ENCODE data around the gene BICRAL.
A peak's percentile ranks its signal among the peaks of the same experiment; 100 is the strongest.
"Not testable (repeated sequence)": the region's sequence is repeated elsewhere in the genome, so short reads cannot be mapped to it uniquely, and the experiment has no call there.

Gene BICRAL

DNA sequence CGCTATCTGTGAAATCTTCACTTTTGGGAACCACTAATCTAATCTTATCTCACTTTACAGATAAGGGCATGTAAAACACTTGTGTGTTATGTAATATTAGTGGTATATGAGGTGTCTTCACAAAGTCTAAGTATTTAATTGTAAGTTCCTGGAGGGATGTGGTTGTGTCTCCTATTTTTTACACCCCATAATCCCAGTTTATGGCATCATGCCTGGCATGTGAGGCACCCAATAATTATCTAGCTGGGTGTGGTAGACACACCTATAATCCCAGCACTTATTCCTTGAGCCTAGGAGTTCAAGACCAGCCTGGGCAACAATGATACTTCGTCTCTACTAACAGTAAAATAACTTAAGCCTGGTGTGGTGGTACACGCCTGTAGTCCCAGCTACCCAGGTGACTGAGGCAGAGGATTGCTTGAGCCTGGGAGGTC lies 19.4 kb upstream of the BICRAL start:
- no peak for DNase-seq (ENCODE audit: low read depth, low spot score)

DNA sequence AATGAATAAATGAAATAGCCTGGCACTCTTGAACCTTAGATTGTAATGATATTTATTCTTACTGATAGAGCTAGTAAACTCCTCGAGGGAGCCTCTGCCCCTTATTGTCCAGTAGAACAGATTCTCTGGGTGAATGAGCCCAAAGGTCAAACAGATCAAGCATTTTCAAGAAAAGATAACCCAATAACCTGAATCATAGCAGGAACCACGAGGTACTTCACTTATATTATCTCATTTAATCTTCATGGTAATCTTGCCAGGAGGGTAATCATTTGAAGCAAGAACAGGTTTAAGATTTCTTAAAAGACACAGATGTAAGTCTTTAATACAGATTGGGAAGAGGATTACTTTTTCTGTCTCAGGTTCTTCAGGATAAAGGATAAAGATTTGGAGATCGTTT lies 18.9 kb upstream of the BICRAL start:
- DNase-seq (ENCODE audit: low read depth, low spot score): no peak

DNA sequence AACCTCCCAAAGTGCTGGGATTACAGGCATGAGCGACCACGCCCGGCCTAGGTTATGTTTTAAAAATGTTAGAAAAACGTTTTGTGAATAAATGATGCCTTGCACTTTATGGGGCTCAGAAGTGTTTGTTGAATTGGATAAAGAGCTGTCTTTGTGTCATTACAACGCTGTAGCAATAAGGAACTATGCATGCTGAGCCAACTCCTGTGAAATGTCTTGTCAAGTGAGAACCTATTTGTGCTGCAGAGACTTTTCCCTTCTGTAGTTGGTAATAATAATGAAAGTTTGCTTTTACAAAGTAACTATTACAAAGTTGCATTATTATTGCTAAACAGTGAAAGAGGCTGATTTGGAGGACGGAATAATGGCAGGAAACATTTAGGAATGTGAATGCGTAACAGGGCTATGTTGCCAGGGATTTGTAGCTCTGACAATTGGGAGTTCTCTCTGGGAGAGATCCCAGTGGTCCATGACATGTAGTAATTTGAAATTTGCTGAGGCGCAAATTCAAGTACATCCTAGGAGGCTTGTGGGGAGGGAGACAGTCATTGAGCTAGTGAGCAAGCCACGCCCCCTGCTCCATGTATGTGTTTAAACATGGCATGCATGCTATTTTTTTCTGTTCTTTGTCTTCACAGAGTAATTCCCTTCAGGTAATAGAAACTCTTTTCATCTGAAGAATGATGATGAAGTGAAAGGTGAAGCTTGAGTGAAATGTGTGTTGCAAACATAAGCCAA lies 16.8 kb upstream of the BICRAL start:
- DNase-seq (ENCODE audit: low read depth, low spot score): no peak

DNA sequence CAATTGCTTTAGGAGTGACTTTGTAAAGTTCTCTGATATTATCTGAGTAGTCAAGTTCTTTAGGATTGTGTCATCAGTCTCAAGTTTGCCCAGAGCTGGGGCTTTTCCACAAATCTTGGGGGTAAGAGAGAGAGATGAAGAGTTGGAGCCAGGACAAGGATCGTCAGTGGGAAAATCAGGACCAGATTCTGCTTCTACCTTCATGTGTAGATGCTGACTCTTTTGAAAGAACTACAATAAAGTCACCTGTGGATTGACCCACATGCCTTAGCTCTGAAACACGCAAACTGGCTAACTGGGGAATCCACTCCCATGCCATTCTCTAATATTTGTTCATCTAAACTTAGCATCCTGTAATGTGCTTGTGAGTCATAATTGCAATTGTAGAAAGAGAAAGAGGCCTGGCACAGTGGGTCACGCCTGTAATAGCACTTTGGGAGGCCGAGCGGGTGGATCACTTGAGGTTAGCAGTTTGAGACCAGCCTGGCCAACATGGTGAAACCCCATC lies 15.6 kb upstream of the BICRAL start:
- DNase-seq (ENCODE audit: low read depth, low spot score): no peak

DNA sequence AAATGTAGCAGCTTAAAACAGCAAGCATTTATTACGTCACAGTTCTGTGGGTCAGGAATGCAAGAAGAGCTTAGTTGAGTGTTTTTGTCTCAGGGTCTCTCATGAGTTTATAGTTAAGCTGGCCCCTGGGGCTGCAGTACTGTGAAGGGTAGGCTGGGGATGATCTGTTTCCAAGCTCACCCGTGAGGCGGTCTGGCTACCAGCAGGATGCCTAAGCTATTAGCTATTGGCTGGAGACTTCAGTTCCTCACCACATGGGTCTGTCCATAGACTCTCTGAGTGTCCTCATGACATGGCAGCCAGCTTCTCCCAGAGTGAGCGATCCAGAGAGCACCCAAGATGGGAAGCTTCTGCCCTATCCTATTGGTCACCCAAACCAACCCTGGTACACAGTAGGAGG lies 12.8 kb upstream of the BICRAL start:
- no peak for DNase-seq (ENCODE audit: low read depth, low spot score)

DNA sequence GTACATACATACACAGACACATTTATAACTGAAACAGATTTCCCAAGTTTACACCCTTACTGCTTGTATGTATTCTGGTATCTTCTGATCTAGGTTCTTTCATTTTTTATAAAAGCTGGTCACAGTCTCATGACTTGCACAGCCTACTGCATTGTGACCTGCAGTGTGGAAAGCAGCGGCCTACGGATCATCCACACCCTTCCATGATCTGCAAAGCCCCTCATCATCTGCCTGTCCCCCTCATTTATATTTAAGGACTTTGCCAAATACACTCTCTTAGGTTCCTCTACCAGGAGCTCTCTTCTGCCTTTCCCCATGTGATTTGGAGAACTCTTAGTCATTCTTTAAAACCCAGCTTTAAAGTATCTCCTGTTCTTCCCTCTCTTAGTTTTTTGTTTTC lies 12.0 kb upstream of the BICRAL start:
- no peak for DNase-seq (ENCODE audit: low read depth, low spot score)

DNA sequence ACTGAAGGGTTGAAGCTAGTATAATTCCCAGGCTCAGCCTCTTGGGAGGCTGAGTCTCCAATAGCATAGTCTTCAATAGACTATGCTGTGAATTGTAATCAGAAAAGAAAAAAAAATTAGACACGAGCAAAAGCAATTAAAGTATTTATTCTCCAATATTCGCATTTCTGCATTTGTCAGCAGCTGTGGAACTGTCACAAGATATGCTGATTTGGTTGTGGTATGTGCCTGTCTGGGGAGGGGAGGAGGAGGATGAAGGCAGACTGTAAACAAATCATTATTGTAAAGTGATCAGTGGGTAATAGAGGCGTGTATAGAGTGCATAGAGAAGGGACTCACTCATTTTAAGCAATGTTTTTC lies 10.1 kb upstream of the BICRAL start:
- DNase-seq (ENCODE audit: low read depth, low spot score): peak; percentile 14

DNA sequence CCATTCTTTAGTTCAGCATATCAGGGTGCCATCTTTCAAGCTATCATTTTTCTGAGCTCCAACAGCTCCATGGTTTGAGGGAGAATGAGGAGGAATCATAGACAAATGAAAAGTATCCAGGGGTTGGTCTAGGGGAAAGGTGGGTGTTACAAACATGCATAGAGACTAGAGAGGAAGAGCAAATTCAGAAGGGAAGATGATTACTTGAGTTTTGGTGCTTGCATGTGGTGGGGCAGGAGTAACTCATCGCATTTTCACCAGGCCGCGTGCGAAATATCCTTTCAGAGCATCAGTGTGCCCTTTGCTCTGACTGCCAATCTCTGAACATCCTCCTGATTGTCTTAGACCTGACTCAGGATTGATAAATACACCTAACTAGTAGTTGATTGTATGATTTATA lies 7.7 kb upstream of the BICRAL start:
- DNase-seq (ENCODE audit: low read depth, low spot score): no peak

DNA sequence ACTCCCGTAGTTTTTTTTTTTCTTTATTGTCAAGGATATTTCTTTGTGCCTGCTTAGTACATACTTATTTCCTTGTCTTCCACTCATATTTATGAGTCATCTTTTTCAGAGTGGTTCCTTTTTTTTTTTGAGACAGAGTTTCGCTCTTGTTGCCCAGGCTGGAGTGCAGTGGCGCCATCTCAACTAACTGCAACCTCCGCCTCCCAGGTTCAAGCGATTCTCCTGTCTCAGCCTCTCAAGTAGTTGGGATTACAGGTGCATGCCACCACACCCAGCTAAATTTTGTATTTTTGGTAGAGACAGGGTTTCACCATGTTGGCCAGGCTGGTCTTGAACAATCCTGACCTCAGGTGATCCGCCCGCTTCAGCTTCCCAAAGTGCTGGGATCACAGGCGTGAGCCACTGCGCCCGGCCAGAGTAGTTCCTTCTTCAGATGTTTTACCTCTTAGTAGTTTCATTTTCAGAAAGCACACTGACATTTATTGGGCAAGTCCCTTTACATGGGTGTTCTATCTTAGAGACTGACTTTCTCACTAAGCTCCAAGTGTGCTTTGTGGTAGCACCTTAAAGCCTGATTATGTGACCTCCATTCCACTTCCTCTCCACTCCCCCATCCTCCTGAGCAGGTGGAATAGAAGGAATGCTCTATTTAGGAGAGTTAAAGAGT lies 6.9 kb upstream of the BICRAL start:
- DNase-seq (ENCODE audit: low read depth, low spot score): not testable (repeated sequence)

DNA sequence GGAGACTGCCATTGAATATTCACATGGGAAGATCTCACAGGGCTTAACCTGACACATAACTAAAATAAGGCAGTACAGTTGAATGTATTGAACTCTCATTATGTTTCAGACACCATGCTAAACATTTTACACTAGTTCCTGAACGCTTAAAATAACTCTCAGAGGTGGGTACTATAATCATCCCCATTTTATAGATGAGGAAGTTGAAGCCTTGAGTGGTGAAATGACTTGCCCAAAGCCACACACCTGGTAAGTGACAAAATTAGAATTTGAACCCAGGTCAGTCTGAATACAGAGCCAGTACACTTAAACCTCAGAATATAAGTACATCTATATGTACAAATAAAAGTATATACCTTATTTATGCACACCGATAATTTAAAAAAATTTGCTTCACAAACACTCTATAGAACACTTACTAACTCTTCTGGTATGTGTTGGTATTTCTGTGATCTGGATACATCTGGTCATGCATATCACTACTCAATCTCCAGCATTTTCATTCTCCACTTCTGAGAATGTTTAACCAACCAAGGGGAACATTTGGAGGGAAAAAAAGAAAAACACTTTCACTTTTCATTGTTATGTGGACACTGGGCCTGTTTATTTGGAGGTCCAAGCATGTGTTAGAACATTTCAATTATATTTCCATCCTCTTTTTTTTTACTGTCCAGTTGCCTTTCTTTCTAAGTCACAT lies 4.6 kb upstream of the BICRAL start:
- DNase-seq (ENCODE audit: low read depth, low spot score): no peak

DNA sequence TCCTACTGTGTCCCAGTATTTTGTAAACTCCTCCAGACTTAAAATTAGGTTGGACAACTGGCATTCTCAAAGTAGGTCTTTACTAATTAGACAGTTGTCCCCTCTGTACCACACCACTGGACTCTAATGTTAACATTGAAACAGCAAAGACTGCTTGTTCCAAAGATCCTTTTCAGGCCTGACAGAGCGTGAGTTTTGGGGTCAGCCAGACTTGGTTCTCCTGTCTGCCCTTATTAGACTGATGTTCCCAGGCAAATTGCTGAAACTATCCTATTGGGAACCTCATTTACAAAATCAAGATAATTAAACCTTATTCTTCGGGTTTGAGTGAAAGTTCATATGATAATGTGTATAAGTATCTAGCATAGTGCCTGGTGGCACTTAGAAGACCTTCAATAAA lies 3.7 kb upstream of the BICRAL start:
- DNase-seq (ENCODE audit: low read depth, low spot score): no peak

DNA sequence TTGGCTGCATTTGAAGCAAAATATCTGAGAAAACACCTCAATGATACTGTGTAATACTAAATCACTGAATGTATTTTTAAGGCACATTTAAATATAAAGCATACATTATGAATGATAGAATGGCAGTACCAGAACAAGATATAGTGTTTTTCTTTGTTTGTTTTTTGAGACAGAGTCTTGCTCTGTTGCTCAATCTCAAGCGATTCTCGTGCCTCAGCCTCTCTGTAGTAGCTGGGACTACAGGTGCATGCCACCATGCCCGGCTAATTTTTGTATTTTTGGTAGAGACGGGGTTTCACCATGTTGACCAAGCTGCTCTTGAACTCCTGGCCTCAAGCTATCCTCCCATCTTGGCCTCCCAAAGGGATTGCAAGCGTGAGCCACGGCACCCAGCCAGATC lies 2.3 kb upstream of the BICRAL start:
- DNase-seq (ENCODE audit: low read depth, low spot score): no peak

DNA sequence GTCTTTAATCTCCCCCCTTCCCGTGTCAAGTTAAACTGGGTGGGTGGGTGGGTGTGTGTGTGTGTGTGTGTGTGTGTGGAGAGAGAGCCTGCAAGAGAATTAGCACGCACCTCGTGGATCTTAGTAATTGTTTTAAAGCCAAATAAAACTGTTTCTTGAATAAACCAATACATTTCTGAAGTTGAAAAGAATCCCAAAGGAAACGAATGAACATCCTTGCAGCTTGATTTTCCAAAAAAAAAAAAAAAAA lies 381 bp upstream of the BICRAL start:
- no peak for DNase-seq (ENCODE audit: low read depth, low spot score)

DNA sequence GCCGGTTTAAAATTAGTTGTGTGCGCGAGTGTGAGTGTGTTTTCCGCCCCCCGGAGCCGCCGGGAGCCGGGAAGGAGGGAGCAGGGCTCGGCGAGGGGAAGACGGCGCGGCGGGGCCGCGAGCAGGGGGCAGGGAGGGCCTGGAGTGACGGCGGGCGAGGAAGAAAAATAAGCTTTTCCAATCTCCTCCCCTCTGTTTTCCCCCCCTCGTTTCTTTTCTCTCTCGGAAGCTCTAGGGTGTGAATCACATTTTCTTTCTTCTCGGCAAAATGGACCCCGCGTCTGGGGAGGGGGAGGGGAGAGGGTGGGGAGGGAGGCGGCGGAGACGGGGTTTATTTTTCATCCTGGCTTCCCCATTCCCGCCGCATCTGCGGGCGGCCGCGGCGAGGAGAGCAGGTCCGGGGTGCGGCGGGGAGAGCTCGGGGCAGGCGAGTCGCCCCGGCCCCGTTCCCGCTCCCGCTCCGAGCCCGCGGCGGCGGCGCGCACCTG lies 881 bp downstream of the BICRAL start:
- peak; percentile 53 for DNase-seq (ENCODE audit: low read depth, low spot score)

DNA sequence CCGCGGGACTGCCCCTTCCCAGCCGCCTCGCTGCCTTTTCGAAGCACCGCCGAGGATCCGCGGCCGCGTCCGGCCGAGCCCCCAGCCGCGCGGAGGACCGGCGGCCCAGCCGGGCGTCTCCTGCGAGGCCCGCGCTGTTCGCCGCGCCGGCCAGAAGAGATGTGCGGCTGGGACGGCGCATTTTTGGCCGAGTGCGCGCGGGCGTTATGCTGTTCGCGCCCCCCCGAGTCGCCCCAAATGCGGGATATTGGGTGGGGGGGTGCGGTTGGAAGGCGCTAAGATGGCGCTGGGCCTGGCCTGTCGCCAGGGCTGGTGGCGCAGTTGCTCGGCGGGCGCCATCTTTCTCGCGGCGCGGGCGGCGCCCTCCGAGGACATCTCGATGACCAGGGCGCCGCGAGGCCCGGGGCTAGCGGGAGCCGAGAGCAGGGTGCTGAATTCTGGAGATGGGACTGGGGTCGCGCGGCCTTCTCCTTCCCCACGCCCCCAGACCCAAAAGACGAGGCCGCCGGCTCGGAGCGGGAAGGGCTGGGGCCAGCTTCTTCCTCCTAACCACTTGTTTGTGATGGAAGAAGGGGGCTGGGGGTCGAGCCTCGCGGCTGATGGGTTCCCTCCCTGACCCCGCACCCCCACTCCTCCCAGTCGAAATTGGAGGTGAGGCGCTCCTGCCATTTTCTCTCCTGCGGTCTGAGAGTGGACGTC lies 1.5 kb downstream of the BICRAL start:
- peak; percentile 51 for DNase-seq (ENCODE audit: low read depth, low spot score)

DNA sequence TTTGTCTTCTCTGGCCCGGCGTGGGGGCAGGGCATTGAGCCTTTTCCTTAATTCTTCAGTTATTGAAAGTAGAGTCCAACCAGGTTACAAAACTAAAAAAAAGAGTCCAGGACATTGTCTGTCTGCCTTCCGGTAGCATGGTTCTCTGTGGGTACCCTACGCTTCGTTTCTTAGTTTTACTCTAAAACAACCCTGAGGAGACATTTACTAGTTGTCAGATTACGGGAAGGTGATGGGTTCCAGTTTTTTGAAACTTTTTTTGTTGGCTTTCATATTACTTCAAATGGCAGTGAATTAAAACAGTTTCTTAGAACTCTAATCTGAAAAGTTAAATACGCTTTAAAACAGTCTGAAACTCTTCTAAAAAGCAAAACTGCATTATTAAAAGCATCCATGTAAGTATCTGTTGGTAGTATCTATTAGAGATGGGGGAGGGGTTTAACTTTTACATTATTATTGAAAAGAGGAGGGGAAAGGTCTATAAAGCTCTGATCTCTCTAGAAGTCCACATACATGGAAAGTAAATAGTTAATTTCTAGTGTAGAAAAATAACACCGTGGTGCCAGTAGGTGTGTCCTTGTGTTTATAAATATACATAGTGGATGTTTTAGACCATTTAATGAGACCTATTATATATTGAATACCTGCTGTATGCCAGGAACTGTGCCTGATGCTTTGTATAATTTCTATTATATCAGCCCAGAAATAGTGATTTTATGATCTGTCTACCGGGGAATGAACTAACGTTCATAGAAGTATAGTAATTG lies 2.2 kb downstream of the BICRAL start:
- DNase-seq (ENCODE audit: low read depth, low spot score): no peak

DNA sequence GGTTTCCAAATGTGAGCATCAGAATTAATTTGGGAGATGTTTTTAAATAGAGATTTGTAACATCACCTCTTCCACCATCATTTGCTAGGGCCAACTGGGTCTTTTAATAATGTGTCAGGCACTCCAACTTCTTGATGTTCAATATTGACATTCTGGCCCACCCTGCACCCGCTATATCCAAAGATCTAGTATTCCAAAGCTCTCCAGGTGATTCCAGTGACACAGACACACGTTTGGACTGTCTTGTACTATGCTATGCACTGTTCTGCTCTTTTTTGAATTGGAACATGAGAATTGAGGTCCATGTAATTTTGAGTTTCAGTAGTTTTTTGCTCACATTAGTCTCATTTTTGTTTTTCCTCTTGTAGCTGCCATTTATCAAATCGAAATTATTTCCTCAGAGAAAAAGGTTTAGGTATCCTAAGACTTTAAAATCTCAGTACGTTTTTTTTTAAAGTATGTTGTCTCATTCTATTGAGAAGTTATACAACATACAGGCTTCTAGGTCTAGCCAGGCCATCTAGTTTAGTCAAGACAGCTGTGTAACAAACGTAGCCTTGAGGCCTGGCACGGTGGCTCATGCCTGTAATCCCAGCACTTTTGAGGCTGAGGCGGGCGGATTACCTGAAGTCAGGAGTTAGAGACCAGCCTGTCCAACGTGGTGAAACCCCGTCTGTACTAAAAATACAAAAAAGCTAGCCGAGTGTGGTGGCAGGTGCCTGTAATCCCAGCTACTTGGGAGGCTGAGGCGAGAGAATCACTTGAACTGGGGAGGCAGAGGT lies 3.1 kb downstream of the BICRAL start:
- no peak for DNase-seq (ENCODE audit: low read depth, low spot score)

DNA sequence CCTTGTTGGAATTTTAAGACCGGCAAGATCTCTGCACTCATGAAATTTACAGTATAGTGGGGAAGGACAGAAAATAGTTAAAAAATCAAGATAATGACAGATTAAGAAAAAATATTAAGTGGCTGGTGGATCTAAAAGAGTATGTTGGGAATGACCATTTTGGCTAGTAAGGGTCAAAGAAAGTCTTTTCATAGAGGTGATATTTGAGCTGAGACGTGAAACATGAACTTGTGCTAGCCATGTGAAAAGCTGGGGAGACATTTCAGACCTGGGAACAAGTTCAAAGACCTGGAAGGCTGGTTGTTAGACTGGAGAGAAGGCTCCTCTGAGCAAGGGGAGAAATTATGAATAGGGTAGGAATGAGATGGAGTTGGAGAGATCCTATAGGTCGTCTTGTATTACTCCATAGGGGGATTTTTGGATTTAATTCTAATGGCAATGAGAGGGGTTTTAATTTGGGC lies 4.7 kb downstream of the BICRAL start:
- DNase-seq (ENCODE audit: low read depth, low spot score): no peak

DNA sequence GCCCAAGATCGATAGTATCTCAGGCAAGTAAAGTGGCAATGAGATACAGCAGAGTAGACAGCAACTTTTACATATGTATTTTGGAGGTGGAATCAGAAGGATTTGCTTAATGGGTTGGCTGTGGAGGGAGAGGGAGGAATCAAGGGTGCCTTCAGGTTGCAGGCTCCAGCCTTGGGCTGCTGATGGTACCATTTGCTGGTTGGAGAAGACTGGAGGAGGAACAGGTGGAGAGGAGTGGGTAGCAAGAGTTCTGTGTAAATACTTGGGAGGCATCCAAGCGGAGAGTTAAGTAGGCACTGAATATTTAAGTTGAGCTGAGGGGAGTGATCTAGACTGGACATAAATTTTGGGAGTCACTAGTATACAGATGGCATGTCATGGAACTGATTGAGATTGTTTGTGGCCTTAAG lies 5.2 kb downstream of the BICRAL start:
- no peak for DNase-seq (ENCODE audit: low read depth, low spot score)

DNA sequence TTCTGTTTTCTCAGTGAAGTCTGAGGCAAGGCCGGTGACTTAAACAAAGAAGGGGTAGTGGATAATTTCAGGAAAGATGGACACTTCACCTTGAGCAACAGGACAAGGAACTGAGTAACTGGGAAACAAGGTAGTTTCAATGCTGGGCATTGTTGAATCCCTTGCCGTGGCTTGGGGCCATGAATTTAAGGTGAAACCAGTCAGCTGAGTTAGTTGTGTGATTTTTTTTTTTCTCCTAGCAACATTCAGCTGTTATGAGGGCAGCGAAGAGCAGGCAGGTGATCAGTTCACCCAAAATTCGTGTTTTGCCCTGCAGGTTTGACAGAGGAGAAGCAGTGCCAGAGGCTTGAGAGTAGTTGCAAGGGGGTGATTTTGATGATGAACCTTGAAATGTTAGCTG lies 6.8 kb downstream of the BICRAL start:
- no peak for DNase-seq (ENCODE audit: low read depth, low spot score)
